ENCODE data around the gene DERA.

The DERA gene

GRCh38 chr12:16016748-16017147 is 105.6 kb downstream of the DERA start:
- Histone ChIP-seq H3K36me3 (replicated peaks; ENCODE audit: insufficient read depth, low read length) (no peaks in the 10 kb centered on the region), H3K27ac (ENCODE audit: low read length) (peak overlapping the region; percentile 36; the same call in 1 of the 2 replicates), H3K9me3 (replicated peaks; ENCODE audit: insufficient read depth, low read length) (no peaks in the 10 kb centered on the region), H3K4me3 (ENCODE audit: low read length) (no peak overlapping the region), H3K9me2 (replicated peaks; ENCODE audit: insufficient read depth, low read length) (no peaks in the 10 kb centered on the region), H3K9ac (ENCODE audit: low read length) (no peak overlapping the region), H3K79me2 (ENCODE audit: low read length) (no peaks in the 10 kb centered on the region), H3K4me2 (ENCODE audit: low read depth, low read length) (peak overlapping the region; percentile 26; the same call in 1 of the 2 replicates), H2AFZ (ENCODE audit: low read length) (no peak overlapping the region), H3K27me3 (replicated peaks; ENCODE audit: insufficient read depth, low read length) (no peaks in the 10 kb centered on the region), H4K20me1 (ENCODE audit: insufficient read depth, low read length) (no peaks in the 10 kb centered on the region), H3K4me1 (ENCODE audit: low read length) (peaks cover 32% of the 10 kb centered on the region), H3F3A (ENCODE audit: insufficient read depth, low read length) (peaks cover 2% of the 10 kb centered on the region; the same call in 1 of the 2 replicates)
- peak; percentile 42 for DNase-seq
- TF ChIP-seq CTCF (IDR thresholded peaks at IDR 0.05; ENCODE audit: low read length) = no peak
- TF ChIP-seq EZH2phosphoT487 (IDR thresholded peaks at IDR 0.05; ENCODE audit: low read length) = no peak
- TF ChIP-seq EZH2 (optimal IDR thresholded peaks at IDR 0.05; ENCODE audit: low read depth, low read length) = no peak

- no peaks in the 10 kb centered on the region for H3K36me3 ChIP-seq (replicated peaks; ENCODE audit: insufficient read depth, low read length)
- TF ChIP-seq CTCF (IDR thresholded peaks at IDR 0.05; ENCODE audit: low read length) (no peak), EZH2 (optimal IDR thresholded peaks at IDR 0.05; ENCODE audit: low read depth, low read length) (no peak), EZH2phosphoT487 (IDR thresholded peaks at IDR 0.05; ENCODE audit: low read length) (no peak)
Measured at GRCh38 chr12:16018306-16018705, 107.2 kb downstream of the DERA start.

GRCh38 chr12:16019136-16019535 is 108.0 kb downstream of the DERA start:
- Histone ChIP-seq H3K9me2 (replicated peaks; ENCODE audit: insufficient read depth, low read length) (no peaks in the 10 kb centered on the region), H3K27ac (ENCODE audit: low read length) (no peak overlapping the region), H2AFZ (ENCODE audit: low read length) (no peak overlapping the region), H3K4me3 (ENCODE audit: low read length) (no peak overlapping the region), H3K4me1 (ENCODE audit: low read length) (peaks cover 26% of the 10 kb centered on the region), H4K20me1 (ENCODE audit: insufficient read depth, low read length) (no peaks in the 10 kb centered on the region), H3K27me3 (replicated peaks; ENCODE audit: insufficient read depth, low read length) (no peaks in the 10 kb centered on the region), H3K4me2 (ENCODE audit: low read depth, low read length) (peak overlapping the region; percentile 45), H3K36me3 (replicated peaks; ENCODE audit: insufficient read depth, low read length) (no peaks in the 10 kb centered on the region), H3F3A (ENCODE audit: insufficient read depth, low read length) (no peaks in the 10 kb centered on the region), H3K9me3 (replicated peaks; ENCODE audit: insufficient read depth, low read length) (no peaks in the 10 kb centered on the region), H3K9ac (ENCODE audit: low read length) (no peak overlapping the region), H3K79me2 (ENCODE audit: low read length) (no peaks in the 10 kb centered on the region)
- TF ChIP-seq CTCF (IDR thresholded peaks at IDR 0.05; ENCODE audit: low read length) (no peak), EZH2phosphoT487 (IDR thresholded peaks at IDR 0.05; ENCODE audit: low read length) (no peak), EZH2 (optimal IDR thresholded peaks at IDR 0.05; ENCODE audit: low read depth, low read length) (no peak)
- DNase-seq = no peak

More at GRCh38 chr12:16018306-16018705, 107.2 kb downstream of the DERA start:
- Histone ChIP-seq H3K4me2 (ENCODE audit: low read depth, low read length) (no peak overlapping the region), H3K9ac (ENCODE audit: low read length) (no peak overlapping the region), H2AFZ (ENCODE audit: low read length) (no peak overlapping the region), H3K27ac (ENCODE audit: low read length) (no peak overlapping the region), H3K9me2 (replicated peaks; ENCODE audit: insufficient read depth, low read length) (no peaks in the 10 kb centered on the region), H3K4me1 (ENCODE audit: low read length) (peaks cover 26% of the 10 kb centered on the region), H3K79me2 (ENCODE audit: low read length) (no peaks in the 10 kb centered on the region), H3F3A (ENCODE audit: insufficient read depth, low read length) (no peaks in the 10 kb centered on the region), H3K9me3 (replicated peaks; ENCODE audit: insufficient read depth, low read length) (no peaks in the 10 kb centered on the region), H4K20me1 (ENCODE audit: insufficient read depth, low read length) (no peaks in the 10 kb centered on the region), H3K27me3 (replicated peaks; ENCODE audit: insufficient read depth, low read length) (no peaks in the 10 kb centered on the region), H3K4me3 (ENCODE audit: low read length) (no peak overlapping the region)
- no peak for DNase-seq

Data from MM.1S (cell line).